Vagina (tissue), 2 donors: Measurements from ENCODE around the gene GAS2L1.

Experiments
- POLR2A ChIP-seq, 2 donors: fragments of 450-650 bp; IDR thresholded peaks; one replicate each; pipeline ENCODE4 v1.6.1; 2017; ENCODE audit warnings: antibody characterized with exemption in 2 of 2, mild to moderate bottlenecking in 2 of 2, moderate library complexity in 2 of 2
- POLR2AphosphoS5 ChIP-seq, 2 donors: sonication (generic); formaldehyde crosslinking; IDR thresholded peaks; one replicate each; pipeline ENCODE4 v1.9.0; 2017; ENCODE audit warnings: antibody characterized with exemption in 2 of 2, mild to moderate bottlenecking in 2 of 2, low read depth in 1 of 2; ENCODE audit not compliant: insufficient read depth in 1 of 2
- TF ChIP-seq, protein P1 (sequence below), 3 experiments: fragments of 450-650 bp in 2 of 3; fragments of 200-600 bp in 1 of 3; sonication (generic) in 1 of 3; IDR thresholded peaks; one replicate each; pipeline ENCODE4 v1.5.1; 2017 to 2019; ENCODE audit warnings: antibody characterized with exemption in 3 of 3, mild to moderate bottlenecking in 2 of 3, moderate library complexity in 2 of 3

DNA sequence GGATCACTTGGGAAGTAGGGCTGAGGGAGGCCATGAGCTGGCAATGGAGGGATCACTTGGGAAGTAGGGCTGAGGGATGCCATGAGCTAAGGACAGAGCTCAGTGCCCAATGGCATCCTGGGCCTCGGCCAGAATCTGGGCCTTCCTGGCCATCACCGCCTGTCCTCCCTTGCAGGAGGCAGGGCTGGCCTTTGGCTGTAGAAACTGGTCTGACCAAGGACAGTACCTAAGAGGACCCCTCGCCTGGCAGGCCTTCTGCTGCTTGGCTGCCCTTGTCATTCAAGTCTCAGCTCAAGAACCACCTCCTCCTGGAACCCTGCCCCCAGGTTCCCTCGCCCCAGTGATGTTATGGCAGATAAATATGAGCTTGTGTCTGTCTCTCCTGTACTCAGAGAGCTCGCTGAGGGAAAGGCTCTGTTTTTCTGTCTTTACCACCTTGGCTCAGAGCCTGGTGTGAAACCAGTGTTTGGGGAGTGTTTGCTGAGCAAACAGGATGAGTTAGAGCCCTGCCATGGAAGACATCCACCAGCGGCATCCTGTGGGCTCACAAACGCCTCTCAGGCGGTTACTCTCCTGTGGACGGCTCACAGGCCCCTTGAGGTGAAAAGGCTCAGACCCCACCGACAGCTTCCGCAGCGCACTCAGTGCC is 28.4 kb downstream of the GAS2L1 start:
- TF ChIP-seq, protein P1, sequence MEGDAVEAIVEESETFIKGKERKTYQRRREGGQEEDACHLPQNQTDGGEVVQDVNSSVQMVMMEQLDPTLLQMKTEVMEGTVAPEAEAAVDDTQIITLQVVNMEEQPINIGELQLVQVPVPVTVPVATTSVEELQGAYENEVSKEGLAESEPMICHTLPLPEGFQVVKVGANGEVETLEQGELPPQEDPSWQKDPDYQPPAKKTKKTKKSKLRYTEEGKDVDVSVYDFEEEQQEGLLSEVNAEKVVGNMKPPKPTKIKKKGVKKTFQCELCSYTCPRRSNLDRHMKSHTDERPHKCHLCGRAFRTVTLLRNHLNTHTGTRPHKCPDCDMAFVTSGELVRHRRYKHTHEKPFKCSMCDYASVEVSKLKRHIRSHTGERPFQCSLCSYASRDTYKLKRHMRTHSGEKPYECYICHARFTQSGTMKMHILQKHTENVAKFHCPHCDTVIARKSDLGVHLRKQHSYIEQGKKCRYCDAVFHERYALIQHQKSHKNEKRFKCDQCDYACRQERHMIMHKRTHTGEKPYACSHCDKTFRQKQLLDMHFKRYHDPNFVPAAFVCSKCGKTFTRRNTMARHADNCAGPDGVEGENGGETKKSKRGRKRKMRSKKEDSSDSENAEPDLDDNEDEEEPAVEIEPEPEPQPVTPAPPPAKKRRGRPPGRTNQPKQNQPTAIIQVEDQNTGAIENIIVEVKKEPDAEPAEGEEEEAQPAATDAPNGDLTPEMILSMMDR (IDR thresholded peaks at IDR 0.05): no peak
- TF ChIP-seq POLR2A (IDR thresholded peaks at IDR 0.05): no peak
- TF ChIP-seq POLR2AphosphoS5 (IDR thresholded peaks at IDR 0.05; ENCODE audit: insufficient read depth in 1 of 2, low read depth in 1 of 2): no peak
